Stimulated activated CD8-positive, alpha-beta memory T cell treated with anti-CD3 and anti-CD28 coated beads, Interleukin-4, amount 100 ng/mL, for 48 hours (primary cell): Measurements from ENCODE around the gene MAP4K5.
"Not testable (repeated sequence)": the region's sequence is repeated elsewhere in the genome, so short reads cannot be mapped to it uniquely, and the experiment has no call there.

Experiments
- DNase-seq: peaks from one replicate; pipeline ENCODE4 v3.0.0-alpha.2; 2020

MAP4K5 gene

GRCh38 chr14:50531595-50532501 lies 521 bp downstream of the MAP4K5 start:
- DNase-seq = peak; percentile 54

GRCh38 chr14:50530794-50531365 lies 1.5 kb downstream of the MAP4K5 start:
- DNase-seq = no peak

GRCh38 chr14:50530358-50530757 lies 2.0 kb downstream of the MAP4K5 start:
- no peak for DNase-seq

- no peak for DNase-seq
Measured at GRCh38 chr14:50529288-50530179, 2.8 kb downstream of the MAP4K5 start.

- DNase-seq = no peak
Measured at GRCh38 chr14:50528000-50528399, 4.4 kb downstream of the MAP4K5 start.

GRCh38 chr14:50524731-50525515 lies 7.4 kb downstream of the MAP4K5 start:
- DNase-seq = no peak

GRCh38 chr14:50524060-50524459 lies 8.3 kb downstream of the MAP4K5 start:
- no peak for DNase-seq

GRCh38 chr14:50523271-50524041 lies 8.9 kb downstream of the MAP4K5 start:
- DNase-seq = no peak

- DNase-seq = no peak
Measured at GRCh38 chr14:50521912-50522341, 10.4 kb downstream of the MAP4K5 start.

- peak; percentile 70 for DNase-seq
Measured at GRCh38 chr14:50520947-50521815, 11.2 kb downstream of the MAP4K5 start.

GRCh38 chr14:50516091-50516490 lies 16.3 kb downstream of the MAP4K5 start:
- DNase-seq = no peak

- no peak for DNase-seq
Measured at GRCh38 chr14:50512463-50512862, 19.9 kb downstream of the MAP4K5 start.

- DNase-seq = no peak
Measured at GRCh38 chr14:50510157-50510556, 22.2 kb downstream of the MAP4K5 start.

GRCh38 chr14:50507078-50507477 lies 25.3 kb downstream of the MAP4K5 start:
- not testable (repeated sequence) for DNase-seq

- no peak for DNase-seq
Measured at GRCh38 chr14:50501642-50502041, 30.7 kb downstream of the MAP4K5 start.

GRCh38 chr14:50497351-50497750 lies 35.0 kb downstream of the MAP4K5 start:
- DNase-seq = no peak

- DNase-seq = no peak
Measured at GRCh38 chr14:50489851-50490250, 42.5 kb downstream of the MAP4K5 start.

- no peak for DNase-seq
Measured at GRCh38 chr14:50488521-50488920, 43.8 kb downstream of the MAP4K5 start.

GRCh38 chr14:50479041-50479440 lies 53.3 kb downstream of the MAP4K5 start:
- DNase-seq = no peak

- DNase-seq = no peak
Measured at GRCh38 chr14:50477760-50478159, 54.6 kb downstream of the MAP4K5 start.

- no peak for DNase-seq
Measured at GRCh38 chr14:50476134-50476533, 56.2 kb downstream of the MAP4K5 start.
